Measurements from ENCODE around the gene MAPK8IP3.

The MAPK8IP3 gene

GRCh38 chr16:1772908-1773702 lies 67.1 kb downstream of the MAPK8IP3 start, which contains the start of gene MRPS34:
MRPS34 (minus strand) TSS chr16:1773134; CDS start chr16:1773119, 15 bp downstream.
- in situ Hi-C loops (cut with MboI; ENCODE audit: low sequenced_read_pairs) = no loop called here

DNA sequence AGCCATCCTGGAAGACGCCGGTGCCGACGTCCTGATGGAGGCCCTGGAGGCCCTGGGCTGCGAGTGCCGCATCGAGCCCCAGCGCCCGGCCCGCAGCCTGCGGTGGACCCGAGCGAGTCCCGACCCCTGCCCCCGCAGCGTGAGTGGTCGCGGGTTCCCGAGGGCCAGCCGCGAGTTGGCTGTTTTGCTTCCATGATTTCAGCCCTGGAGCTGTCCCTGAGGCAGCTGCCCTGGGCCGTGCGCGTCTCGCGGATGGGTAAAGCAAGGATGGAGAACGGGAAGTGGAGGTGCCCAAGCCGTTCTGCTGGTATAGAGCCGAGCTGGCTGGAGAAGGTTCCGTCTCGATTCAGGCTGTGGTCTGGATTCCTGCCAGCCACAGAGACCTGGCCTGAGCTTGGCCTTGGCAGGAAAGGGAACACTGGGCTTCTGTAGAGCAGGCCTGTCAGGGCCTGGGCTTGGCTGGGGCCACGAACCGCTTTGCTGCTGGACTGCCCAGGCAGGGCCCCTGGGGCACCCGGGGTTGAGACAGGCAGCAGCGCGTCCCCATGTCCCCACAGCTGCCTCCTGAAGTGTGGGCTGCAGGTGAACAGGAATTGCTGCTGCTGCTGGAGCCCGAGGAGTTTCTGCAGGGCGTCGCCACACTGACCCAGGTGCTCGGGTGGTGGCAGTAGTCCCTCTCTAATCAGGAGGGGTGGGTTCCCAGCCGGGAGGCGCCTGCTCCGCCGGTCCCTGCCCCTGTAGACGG lies 67.9 kb downstream of the MAPK8IP3 start:
- in situ Hi-C loops (cut with MboI; ENCODE audit: low sequenced_read_pairs) = no loop called here

GRCh38 chr16:1774448-1774780 lies 68.4 kb downstream of the MAPK8IP3 start:
- in situ Hi-C loops (cut with MboI; ENCODE audit: low sequenced_read_pairs) = no loop called here

- in situ Hi-C loops (cut with MboI; ENCODE audit: low sequenced_read_pairs) = no loop called here
Observed at GRCh38 chr16:1775006-1775845, 69.2 kb downstream of the MAPK8IP3 start.

DNA sequence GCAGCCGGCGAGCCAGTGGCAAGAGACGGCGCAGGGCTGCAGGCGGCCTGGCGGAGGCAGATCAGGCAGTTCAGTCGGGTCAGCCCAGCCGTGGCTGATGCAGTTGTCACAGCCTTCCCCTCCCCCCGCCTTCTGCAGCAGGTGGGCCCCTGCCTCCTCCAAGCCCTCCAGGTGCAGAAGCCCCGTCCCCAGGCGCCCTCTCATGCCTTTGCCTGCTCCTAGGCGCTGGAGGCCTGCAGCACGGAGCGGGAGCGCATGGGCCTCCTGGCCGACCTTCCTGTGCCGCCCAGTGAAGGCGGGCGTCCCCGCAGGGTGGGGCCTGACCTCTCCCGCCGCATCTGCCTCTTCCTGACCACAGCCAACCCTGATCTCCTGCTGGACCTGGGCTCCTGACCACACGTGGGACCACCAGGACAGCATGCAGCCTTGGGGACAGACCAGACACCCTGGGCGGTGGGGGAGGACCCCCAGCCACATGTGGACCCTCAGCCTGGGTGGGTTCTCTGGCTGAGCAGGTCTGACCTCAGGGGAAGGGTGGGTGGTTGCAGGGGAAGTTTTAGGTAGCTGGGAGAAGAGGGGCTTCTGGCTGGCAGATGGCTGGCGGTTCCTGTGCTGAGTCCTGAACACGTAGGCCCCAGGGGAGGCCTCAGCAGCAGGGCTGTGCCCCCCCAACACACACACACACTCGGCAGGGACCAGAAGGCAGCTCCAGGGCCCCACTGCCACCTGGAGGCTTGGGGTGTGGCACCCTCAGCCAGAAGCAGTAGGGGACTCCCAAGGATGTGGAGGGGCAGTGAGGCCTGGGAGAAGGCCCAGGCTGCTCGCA lies 70.1 kb downstream of the MAPK8IP3 start:
- in situ Hi-C loops (cut with MboI; ENCODE audit: low sequenced_read_pairs) = no loop called here

- in situ Hi-C loops (cut with MboI; ENCODE audit: low sequenced_read_pairs) = no loop called here
Observed at GRCh38 chr16:1776672-1776955, 70.6 kb downstream of the MAPK8IP3 start.

DNA sequence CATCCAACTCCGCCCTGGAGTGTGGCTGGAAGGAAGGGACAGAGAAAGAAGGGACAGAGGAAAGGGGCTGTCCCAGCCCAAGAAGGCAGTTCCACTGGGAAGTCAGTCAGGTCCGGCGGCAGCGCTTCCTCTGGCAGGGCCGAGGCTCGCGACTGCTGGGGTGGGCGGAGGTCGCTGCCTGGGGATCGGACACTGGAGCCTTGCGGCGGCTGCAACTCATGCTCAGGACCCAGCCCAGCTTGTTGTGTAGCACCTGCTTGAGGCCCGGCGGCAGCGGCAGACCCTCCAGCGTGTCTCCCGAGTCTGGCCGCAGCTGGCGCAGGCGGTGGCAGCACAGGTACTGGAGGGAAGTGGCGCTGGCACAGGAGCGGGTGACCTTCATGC lies 71.0 kb downstream of the MAPK8IP3 start:
- in situ Hi-C loops (cut with MboI; ENCODE audit: low sequenced_read_pairs) = no loop called here

GRCh38 chr16:1777375-1778199 lies 71.6 kb downstream of the MAPK8IP3 start:
- in situ Hi-C loops (cut with MboI; ENCODE audit: low sequenced_read_pairs) = no loop called here

DNA sequence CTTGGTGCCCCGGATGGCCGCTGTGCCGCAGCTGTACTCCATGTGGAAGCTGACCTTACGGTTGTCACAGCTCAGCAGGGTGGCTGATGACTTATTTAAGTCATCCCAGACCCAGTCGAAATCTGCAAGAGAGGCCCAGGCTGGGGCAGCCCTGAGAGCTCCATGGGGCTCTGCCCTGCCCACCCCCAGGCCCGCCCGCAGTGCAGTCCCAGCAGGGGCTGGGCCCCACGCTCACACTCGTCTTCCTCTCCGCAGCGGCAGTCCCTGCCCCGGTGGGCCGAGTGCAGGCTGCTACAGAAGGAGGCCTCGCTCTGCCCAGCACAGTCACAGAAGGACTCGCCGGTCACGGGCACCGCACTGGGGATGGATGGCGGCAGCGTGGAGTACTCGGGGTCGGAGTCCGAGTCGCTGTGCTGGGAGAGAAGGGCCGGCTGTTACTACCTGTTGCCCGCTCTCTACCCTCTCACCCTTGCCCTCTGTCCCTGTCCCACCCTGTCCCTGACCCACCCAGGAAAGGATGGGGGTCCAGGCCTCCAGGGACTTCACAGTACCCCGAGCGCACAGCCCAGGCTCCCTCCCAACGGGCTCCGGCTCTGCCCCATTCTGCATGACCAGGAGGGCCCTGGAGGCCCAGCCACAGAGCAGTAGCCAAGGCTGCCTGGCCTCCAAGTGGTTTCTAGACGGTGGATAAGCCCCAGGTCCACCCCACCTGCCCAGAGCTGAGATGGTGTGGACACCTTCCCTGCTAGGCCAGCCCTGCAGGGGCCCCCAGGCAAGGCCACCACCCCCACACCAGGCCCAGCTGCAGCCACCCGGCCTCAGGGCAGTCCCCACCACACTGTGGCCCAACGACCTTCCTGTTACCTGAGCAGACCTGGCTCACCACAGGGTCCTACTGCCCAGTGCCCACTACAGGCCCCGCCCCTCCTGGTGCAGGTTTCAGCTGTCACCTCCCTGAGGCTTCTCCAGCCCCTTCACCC lies 72.5 kb downstream of the MAPK8IP3 start:
- in situ Hi-C loops (cut with MboI; ENCODE audit: low sequenced_read_pairs) = no loop called here

- in situ Hi-C loops (cut with MboI; ENCODE audit: low sequenced_read_pairs) = no loop called here
Observed at GRCh38 chr16:1779234-1779701, 73.3 kb downstream of the MAPK8IP3 start.

DNA sequence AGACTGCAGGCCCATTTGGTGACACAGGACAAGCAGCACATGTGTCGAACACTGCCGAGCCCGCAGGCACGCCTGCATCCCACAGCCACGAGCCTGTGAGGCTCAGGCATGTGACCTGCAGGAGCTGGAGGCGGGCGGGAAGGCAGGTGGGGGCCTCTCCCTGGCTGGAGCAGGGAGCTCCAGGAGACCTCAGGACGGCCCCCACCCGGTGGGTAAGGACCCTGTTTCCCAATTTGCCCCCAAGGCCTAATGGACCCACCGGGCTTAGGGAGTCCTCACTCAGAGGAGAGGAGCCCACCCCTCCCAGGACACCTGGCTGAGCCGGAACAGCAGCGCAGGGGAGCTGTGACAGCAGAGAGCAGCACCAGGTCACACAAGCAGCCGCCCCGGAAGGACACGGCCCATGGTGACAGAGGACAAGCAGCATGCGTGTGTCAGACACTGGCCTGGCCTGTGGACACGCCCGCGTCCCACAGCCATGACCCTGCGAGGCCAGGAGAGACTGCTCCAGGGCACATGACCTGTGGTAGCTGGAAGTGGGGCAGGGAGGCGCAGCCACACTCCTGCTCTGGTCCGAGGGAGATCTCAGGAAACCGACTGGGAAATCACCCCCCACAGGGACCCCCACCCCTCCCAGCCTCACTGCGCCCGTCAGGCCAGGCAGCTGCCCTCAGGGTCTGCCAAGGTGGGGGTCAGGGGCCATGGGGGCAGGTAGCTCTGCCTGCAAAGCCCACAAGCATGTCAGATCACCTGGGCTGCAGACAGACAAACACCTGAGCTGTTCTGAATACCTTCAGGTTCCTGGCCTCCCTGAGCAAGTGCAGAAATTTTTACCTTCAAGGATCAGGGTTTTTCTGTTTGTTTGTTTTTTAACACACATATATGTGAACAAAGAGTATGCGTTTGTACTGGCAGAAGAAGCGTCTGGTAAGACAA lies 74.0 kb downstream of the MAPK8IP3 start:
- in situ Hi-C loops (cut with MboI; ENCODE audit: low sequenced_read_pairs) = no loop called here

GRCh38 chr16:1780677-1781072 lies 74.7 kb downstream of the MAPK8IP3 start:
- in situ Hi-C loops (cut with MboI; ENCODE audit: low sequenced_read_pairs) = no loop called here

- in situ Hi-C loops (cut with MboI; ENCODE audit: low sequenced_read_pairs) = no loop called here
Observed at GRCh38 chr16:1781254-1781653, 75.3 kb downstream of the MAPK8IP3 start.

GRCh38 chr16:1781758-1782407 lies 75.9 kb downstream of the MAPK8IP3 start:
- in situ Hi-C loops (cut with MboI; ENCODE audit: low sequenced_read_pairs) = no loop called here

- in situ Hi-C loops (cut with MboI; ENCODE audit: low sequenced_read_pairs) = no loop called here
Observed at GRCh38 chr16:1782408-1783264, 76.6 kb downstream of the MAPK8IP3 start, which contains the start of the genes NUBP2 and SPSB3. NUBP2 (plus strand) TSS chr16:1782960; CDS start chr16:1783021, 61 bp downstream. SPSB3 (minus strand) TSS chr16:1782571; CDS start chr16:1781483, 1,088 bp downstream.

All from HL-60/S4 treated with retinoic acid at 250 ng/mL for 4 days and 3 days (cell line).